Measurements from ENCODE around the gene GDE1.

DNA sequence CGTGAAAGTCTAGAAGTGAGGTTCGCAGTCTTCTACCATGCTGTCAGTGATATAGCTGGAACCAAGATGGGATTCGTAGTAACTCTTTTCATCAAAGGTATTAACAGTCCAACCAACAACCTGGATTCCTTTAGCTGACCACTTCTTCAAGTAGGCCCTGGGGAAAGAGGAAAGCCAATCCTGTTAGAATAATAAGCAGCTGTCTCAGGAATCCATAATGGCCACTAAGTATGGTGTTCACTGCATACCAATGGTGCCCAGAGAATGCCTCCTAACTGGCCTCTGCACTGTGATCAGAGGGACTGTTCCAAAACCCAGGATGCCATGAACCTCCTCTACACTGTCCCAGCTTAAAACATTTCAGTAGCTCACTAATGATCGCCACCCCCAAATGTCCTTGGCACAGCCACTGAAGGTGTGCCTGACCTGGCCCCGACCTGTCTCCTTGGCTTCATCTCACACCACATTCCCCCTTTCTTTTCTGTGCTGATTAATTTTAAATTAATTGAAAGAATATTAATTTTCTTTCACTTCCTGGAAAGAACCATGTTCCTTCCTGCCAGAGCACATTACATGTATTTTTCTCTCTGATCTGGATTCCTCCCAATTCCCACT lies 18.3 kb downstream of the GDE1 start:
- TF ChIP-seq GATA2 (IDR thresholded peaks at IDR 0.05; ENCODE audit: low read depth, low read length) (no peak), GATA3 (IDR thresholded peaks at IDR 0.05; ENCODE audit: low read depth, low read length) (no peak)
